Esophagus squamous epithelium (tissue), 4 donors: ENCODE measurements around the gene DGKK.

Source experiments
- POLR2A ChIP-seq, 4 donors: fragments of 450-650 bp; IDR thresholded peaks; one replicate each; pipeline ENCODE4 v1.6.1; 2017; ENCODE audit warnings: antibody characterized with exemption in 4 of 4, mild to moderate bottlenecking in 4 of 4, moderate library complexity in 3 of 4
- TF ChIP-seq, protein P1 (sequence below), 6 experiments: fragments of 450-650 bp in 4 of 6; fragments of 200-600 bp in 2 of 6; sonication (generic) in 2 of 6; IDR thresholded peaks; one replicate each; pipeline ENCODE4 v1.5.1; 2016 to 2019; ENCODE audit warnings: antibody characterized with exemption in 6 of 6, mild to moderate bottlenecking in 4 of 6, moderate library complexity in 4 of 6

GRCh38 chrX:50514811-50515210 is 44.2 kb upstream of the DGKK start:
- no peak for TF ChIP-seq POLR2A (IDR thresholded peaks at IDR 0.05)
- TF ChIP-seq, protein P1, sequence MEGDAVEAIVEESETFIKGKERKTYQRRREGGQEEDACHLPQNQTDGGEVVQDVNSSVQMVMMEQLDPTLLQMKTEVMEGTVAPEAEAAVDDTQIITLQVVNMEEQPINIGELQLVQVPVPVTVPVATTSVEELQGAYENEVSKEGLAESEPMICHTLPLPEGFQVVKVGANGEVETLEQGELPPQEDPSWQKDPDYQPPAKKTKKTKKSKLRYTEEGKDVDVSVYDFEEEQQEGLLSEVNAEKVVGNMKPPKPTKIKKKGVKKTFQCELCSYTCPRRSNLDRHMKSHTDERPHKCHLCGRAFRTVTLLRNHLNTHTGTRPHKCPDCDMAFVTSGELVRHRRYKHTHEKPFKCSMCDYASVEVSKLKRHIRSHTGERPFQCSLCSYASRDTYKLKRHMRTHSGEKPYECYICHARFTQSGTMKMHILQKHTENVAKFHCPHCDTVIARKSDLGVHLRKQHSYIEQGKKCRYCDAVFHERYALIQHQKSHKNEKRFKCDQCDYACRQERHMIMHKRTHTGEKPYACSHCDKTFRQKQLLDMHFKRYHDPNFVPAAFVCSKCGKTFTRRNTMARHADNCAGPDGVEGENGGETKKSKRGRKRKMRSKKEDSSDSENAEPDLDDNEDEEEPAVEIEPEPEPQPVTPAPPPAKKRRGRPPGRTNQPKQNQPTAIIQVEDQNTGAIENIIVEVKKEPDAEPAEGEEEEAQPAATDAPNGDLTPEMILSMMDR (IDR thresholded peaks at IDR 0.05): no peak
